VCaP (cell line): Measurements from ENCODE around the gene OTUD7B.

ENCODE experiments used
- H3K27ac ChIP-seq: fragments of 450-650 bp; 2 replicates; pipeline ENCODE4 v1.5.1; 2017
- TF ChIP-seq, protein P1 (sequence below): fragments of 450-650 bp; conservative IDR thresholded peaks from 2 replicates; pipeline ENCODE4 v1.5.1; 2017; ENCODE audit warnings: mild to moderate bottlenecking, moderate library complexity

Gene OTUD7B

DNA sequence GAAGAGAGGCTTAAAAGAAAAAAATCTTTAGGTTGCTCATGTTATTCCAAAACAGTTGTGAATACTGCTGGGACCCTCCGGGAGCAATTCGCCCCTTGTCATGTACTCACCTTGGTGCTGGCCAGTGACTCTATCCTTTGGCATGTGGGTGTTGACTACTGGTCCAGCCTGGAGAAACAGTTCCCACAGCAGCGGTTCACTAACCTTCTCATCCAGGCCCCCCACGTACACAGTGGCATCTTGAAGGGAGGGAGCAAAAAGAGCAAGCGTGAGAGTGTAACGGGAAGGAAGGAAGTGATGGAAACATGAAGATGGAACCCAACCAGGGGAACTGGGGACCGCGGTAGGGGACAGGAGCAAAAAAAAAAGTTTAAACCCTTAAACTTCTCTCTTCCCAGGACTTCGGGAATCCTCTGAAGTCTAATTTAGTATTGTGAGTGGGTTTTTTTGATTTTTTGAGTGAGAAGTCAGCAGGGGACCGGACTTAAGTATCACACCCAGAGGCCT lies 83.4 kb downstream of the OTUD7B start:
- peak overlapping the region; percentile 97 for H3K27ac ChIP-seq
- TF ChIP-seq, protein P1, sequence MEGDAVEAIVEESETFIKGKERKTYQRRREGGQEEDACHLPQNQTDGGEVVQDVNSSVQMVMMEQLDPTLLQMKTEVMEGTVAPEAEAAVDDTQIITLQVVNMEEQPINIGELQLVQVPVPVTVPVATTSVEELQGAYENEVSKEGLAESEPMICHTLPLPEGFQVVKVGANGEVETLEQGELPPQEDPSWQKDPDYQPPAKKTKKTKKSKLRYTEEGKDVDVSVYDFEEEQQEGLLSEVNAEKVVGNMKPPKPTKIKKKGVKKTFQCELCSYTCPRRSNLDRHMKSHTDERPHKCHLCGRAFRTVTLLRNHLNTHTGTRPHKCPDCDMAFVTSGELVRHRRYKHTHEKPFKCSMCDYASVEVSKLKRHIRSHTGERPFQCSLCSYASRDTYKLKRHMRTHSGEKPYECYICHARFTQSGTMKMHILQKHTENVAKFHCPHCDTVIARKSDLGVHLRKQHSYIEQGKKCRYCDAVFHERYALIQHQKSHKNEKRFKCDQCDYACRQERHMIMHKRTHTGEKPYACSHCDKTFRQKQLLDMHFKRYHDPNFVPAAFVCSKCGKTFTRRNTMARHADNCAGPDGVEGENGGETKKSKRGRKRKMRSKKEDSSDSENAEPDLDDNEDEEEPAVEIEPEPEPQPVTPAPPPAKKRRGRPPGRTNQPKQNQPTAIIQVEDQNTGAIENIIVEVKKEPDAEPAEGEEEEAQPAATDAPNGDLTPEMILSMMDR: no peak

DNA sequence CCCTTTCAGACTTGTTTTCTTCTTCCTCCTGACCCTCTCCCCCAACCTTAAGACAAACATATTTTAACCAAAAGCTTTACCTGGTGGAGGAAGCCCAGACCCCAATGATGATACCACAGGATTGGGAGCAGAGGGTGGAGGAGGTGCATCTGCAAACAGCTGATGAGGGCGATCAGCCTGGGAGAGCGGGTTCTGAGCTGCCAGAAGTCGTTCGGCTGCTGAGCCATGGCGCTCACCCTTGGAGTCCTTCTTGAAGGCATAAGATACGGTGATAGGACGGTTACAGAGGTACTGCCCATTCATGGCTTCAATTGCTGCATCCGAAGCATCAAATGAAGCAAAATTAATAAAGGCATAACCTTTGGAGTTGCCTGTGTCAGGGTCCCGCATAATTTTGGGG lies 84.2 kb downstream of the OTUD7B start:
- no peak overlapping the region for H3K27ac ChIP-seq
- TF ChIP-seq, protein P1: no peak

GRCh38 chr1:149925751-149926150 lies 84.8 kb downstream of the OTUD7B start:
- H3K27ac ChIP-seq: no peak overlapping the region
- TF ChIP-seq, protein P1: no peak

DNA sequence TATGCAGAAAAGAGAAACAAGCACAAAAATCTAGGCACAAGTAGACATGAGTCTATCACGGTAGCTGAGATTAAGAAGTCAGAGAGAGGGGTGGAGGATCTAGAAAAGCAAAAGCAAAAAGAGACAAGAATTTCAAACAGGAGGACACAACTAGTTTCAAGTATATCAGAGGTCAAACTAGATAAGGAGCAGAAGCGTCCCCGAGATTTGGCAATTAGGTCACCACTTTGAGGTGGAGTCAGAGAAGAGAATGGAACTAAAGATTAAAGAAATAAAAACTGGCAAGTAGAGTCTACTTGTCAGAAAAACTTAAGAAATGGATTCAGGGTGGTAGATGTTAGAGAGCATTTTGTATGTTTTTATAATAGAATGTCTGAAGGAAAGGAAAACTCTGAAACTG lies 85.2 kb downstream of the OTUD7B start:
- H3K27ac ChIP-seq: no peak overlapping the region
- TF ChIP-seq, protein P1: no peak

DNA sequence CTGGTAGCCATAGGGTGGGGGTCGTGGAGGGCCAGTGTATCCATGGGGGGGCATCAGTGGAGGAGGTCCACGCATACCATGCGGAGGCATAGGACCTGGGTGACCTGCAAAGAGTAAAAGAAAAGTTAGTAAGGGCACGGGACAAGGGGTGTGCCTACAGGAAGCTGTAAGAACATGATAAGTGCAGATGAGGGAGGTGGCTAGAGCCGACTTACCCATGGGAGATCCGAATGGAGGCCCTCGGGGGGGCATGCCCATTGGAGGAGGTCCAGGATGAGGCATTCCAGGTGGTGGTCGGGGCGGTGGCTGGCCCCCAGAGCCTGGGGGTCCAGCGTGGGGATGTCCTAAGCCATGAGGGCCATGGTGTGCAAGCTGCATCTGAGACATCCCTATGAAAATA lies 86.9 kb downstream of the OTUD7B start:
- TF ChIP-seq, protein P1: no peak
- H3K27ac ChIP-seq: no peak overlapping the region

DNA sequence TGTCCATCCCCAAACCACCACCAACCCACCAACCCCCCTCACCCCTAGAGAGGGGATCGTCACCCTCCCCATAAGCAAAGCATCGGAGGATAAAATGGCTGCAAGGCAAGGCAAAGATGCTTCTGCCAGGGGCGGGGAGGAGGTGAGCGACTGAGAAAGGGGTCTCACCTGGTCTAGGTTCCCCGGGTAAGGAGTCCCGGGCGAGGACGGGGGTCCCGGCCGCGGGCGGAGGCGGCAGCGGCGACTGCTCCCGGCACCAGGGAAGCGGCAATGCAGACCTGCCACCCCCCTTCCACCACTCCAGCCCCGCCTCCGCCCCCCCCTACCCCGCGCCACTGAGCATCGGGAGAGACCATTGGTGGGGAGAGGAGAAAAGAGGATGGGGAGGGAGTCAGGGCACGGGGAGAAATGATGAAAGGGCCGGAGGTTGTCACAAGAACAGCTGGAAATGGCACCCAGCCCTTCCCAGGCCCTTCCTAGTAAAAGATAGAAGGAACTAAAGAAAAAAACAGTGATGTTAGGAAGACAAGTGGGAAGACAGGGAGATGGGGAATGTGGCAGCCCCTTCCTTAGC lies 92.9 kb downstream of the OTUD7B start, which contains the start of gene SV2A:
Gene SV2A, minus strand, starts transcription at position 274 of the 574 bp plus-strand sequence. CDS start 4,004 bp downstream, outside the sequence.
- TF ChIP-seq, protein P1: no peak
- H3K27ac ChIP-seq: peak within 1 kb of the TSS; percentile 48

- TF ChIP-seq, protein P1: no peak
- no peak overlapping the region for H3K27ac ChIP-seq
Measured at GRCh38 chr1:149916898-149917252, 93.7 kb downstream of the OTUD7B start.
